A673 (cell line): Measurements from ENCODE around the gene SLIT3.

Experiments used
- CTCF ChIP-seq: fragments of 300-800, 200-600 bp; sonication (generic); conservative IDR thresholded peaks from 2 replicates; pipeline ENCODE4 v1.5.1; 2017; ENCODE audit warnings: low read depth, mild to moderate bottlenecking, antibody characterized with exemption, low read length, moderate library complexity, mixed read lengths
- EZH2 ChIP-seq: fragments of 200-600 bp; sonication (generic); IDR thresholded peaks from 2 replicates; pipeline ENCODE4 v1.6.1; 2017; ENCODE audit warnings: borderline replicate concordance, low read depth, mild to moderate bottlenecking, mixed read lengths, antibody characterized with exemption, low read length; ENCODE audit not compliant: poor library complexity, severe bottlenecking

GRCh38 chr5:169162407-169162806, 138.5 kb downstream of the SLIT3 start:
- TF ChIP-seq CTCF: no peak
- TF ChIP-seq EZH2: no peak
